ENCODE results near the gene CPOX. TPM values are rescaled to one million over a fixed set of nuclear protein-coding genes. Genes with fewer than 3 reads are reported as not detected.

Gene CPOX
- total and polyA plus RNA-seq, 2 of the 8 experiments (the other 6 are each of a cell fraction or from before 2014, with no cell fraction given): 17.4 to 27.0 TPM

DNA sequence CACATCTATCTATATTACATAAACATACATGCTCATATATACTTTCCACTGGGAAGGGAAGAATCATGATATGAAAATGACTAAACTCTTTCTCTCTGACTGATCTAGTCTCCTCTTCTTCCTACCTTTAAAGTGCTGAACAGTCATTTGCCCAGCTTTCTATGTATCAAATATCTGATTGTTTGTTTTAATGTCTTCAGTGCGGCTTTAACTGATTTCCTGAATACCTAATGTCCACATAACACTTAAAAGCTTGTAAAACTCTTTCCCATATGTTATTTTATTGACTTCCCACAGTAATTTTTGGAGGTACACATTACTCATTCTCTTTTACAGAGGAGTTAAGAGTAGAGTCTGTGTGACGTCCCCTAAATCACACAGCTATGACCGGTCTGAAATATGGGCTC is 28.2 kb downstream of the CPOX start:
- no peak overlapping the region for H3K27ac ChIP-seq (ENCODE audit: low read depth, low read length)
- H3K23ac ChIP-seq (ENCODE audit: insufficient read length): no peak overlapping the region
- DNase-seq (ENCODE audit: low read depth in 1 of 2, low spot score in 2 of 2) (no peak), FAIRE-seq (no peak)
- H4K91ac ChIP-seq (replicated peaks; ENCODE audit: insufficient read length, low read length): no peak overlapping the region
- H2AFZ ChIP-seq (ENCODE audit: low read length): no peak overlapping the region
- H3K4ac ChIP-seq (replicated peaks; ENCODE audit: insufficient read length, low read depth, low read length): no peak overlapping the region
- no peak overlapping the region for H4K5ac ChIP-seq (ENCODE audit: insufficient read length, low read depth, low read length)
- no peak overlapping the region for H3K4me2 ChIP-seq (ENCODE audit: insufficient read depth in 1 of 2, low read depth in 2 of 2, low read length in 2 of 2)
- H3K36me3 ChIP-seq (ENCODE audit: control insufficient read depth in 2 of 4, insufficient read depth in 4 of 4, low read length in 3 of 4): no peaks in the 10 kb centered on the region
- H3K4me3 ChIP-seq (ENCODE audit: extremely low read depth in 1 of 4, insufficient read depth in 2 of 4, low read depth in 3 of 4, low read length in 4 of 4): no peak overlapping the region
- no peak overlapping the region for H3K14ac ChIP-seq (ENCODE audit: insufficient read length)
- H3K27me3 ChIP-seq (replicated peaks in 1 of 4; ENCODE audit: control insufficient read depth in 3 of 4, extremely low read depth in 1 of 4, insufficient read depth in 3 of 4, low read length in 3 of 4): no peaks in the 10 kb centered on the region
- no peak overlapping the region for H2BK120ac ChIP-seq (replicated peaks; ENCODE audit: low read depth, low read length)
- CTCF ChIA-PET (ENCODE audit: partially characterized antibody): no interaction called here
- H2BK15ac ChIP-seq (ENCODE audit: low read length): no peak overlapping the region
- H3K4me1 ChIP-seq (replicated peaks in 1 of 4; ENCODE audit: control insufficient read depth in 3 of 4, insufficient read depth in 4 of 4, low read length in 3 of 4): no peaks in the 10 kb centered on the region
- no peak overlapping the region for H2BK20ac ChIP-seq (ENCODE audit: low read length)
- POLR2A ChIA-PET (ENCODE audit: partially characterized antibody): no interaction called here
- H3K18ac ChIP-seq (ENCODE audit: extremely low read depth, low read length): no peak overlapping the region
- H2BK5ac ChIP-seq (ENCODE audit: low read depth, low read length): no peak overlapping the region
- no peak overlapping the region for H2AK5ac ChIP-seq (ENCODE audit: low read depth, low read length)
- no peak overlapping the region for H3K9ac ChIP-seq (replicated peaks in 1 of 4; ENCODE audit: extremely low read depth in 1 of 4, low read depth in 3 of 4, low read length in 3 of 4)
- no peak overlapping the region for H2BK12ac ChIP-seq (ENCODE audit: low read depth, low read length)
- no peak overlapping the region for H4K8ac ChIP-seq (ENCODE audit: extremely low read depth, insufficient read depth, low read length)
- H3K23me2 ChIP-seq (ENCODE audit: low read depth, low read length): no peaks in the 10 kb centered on the region
- no peaks in the 10 kb centered on the region for H3K79me1 ChIP-seq (ENCODE audit: low read depth, low read length)
- H3K56ac ChIP-seq (replicated peaks; ENCODE audit: insufficient read length, low read depth, low read length): no peak overlapping the region
- H4K20me1 ChIP-seq (replicated peaks in 1 of 2; ENCODE audit: control insufficient read depth in 1 of 2, insufficient read depth in 2 of 2, low read length in 2 of 2): no peaks in the 10 kb centered on the region
- no peaks in the 10 kb centered on the region for H3K79me2 ChIP-seq (ENCODE audit: control insufficient read depth in 1 of 2, insufficient read depth in 2 of 2, low read length in 2 of 2)
- H3K9me3 ChIP-seq (ENCODE audit: insufficient read depth in 2 of 2, low read depth in 1 of 2, low read length in 1 of 2): no peaks in the 10 kb centered on the region
- 79% methylated on average over 3 of the region's 3 CpGs; no CpG with 5 or more reads in 1 of the 2 experiments for WGBS, 2 experiments (ENCODE audit: extremely low coverage in 1 of 2, insufficient coverage in 1 of 2, insufficient read length in 1 of 2, insufficient replicate concordance in 2 of 2, low coverage in 1 of 2, low lambda C conversion rate in 2 of 2, missing lambda C conversion rate in 1 of 2)
- TF ChIP-seq SUZ12 (IDR thresholded peaks at IDR 0.05; ENCODE audit: low read length): no peak
- no peak for TF ChIP-seq KDM1A (IDR thresholded peaks at IDR 0.05; ENCODE audit: borderline replicate concordance, low read length)
- no peak for TF ChIP-seq NRF1 (IDR thresholded peaks at IDR 0.05; ENCODE audit: low read depth, low read length)
- TF ChIP-seq GTF2F1 (IDR thresholded peaks at IDR 0.05; ENCODE audit: borderline replicate concordance, low read depth, low read length): no peak
- TF ChIP-seq TAF7 (optimal IDR thresholded peaks at IDR 0.05; ENCODE audit: borderline replicate concordance, low read depth, low read length): no peak
- no peak for TF ChIP-seq RFX5 (IDR thresholded peaks at IDR 0.05; ENCODE audit: borderline replicate concordance, low read depth, low read length)
- TF ChIP-seq KDM4A (IDR thresholded peaks at IDR 0.05; ENCODE audit: low read depth, low read length, severe bottlenecking): no peak
- TF ChIP-seq SIX5 (IDR thresholded peaks at IDR 0.05; ENCODE audit: low read depth, low read length): no peak
- no peak for TF ChIP-seq HDAC2 (IDR thresholded peaks at IDR 0.05; ENCODE audit: borderline replicate concordance in 1 of 2, low read depth in 2 of 2, low read length in 2 of 2)
- TF ChIP-seq CBX5 (IDR thresholded peaks at IDR 0.05; ENCODE audit: low read depth, low read length): no peak
- TF ChIP-seq, protein P1, sequence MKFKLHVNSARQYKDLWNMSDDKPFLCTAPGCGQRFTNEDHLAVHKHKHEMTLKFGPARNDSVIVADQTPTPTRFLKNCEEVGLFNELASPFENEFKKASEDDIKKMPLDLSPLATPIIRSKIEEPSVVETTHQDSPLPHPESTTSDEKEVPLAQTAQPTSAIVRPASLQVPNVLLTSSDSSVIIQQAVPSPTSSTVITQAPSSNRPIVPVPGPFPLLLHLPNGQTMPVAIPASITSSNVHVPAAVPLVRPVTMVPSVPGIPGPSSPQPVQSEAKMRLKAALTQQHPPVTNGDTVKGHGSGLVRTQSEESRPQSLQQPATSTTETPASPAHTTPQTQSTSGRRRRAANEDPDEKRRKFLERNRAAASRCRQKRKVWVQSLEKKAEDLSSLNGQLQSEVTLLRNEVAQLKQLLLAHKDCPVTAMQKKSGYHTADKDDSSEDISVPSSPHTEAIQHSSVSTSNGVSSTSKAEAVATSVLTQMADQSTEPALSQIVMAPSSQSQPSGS (IDR thresholded peaks at IDR 0.05; ENCODE audit: low read length): no peak
- no peak for TF ChIP-seq TBP (IDR thresholded peaks at IDR 0.05; ENCODE audit: low read depth, low read length)
